SJCRH30 (cell line): Measurements from ENCODE around the gene MMP20. TPM values are rescaled to one million over a fixed set of nuclear protein-coding genes. Genes with fewer than 3 reads are reported as not detected.
"Not testable (repeated sequence)": the region's sequence is repeated elsewhere in the genome, so short reads cannot be mapped to it uniquely, and the experiment has no call there.

Source experiments
- DNase-seq, 2 experiments: peaks; one replicate each; pipeline ENCODE4 v3.0.0-alpha.2; 2015 to 2020
- H3K27ac ChIP-seq: fragments of 250-450 bp; sonication (Bioruptor Pico); 2 replicates; pipeline ENCODE4 v1.5.1; 2020; ENCODE audit warnings: mild to moderate bottlenecking, moderate library complexity
- H3K27me3 ChIP-seq: fragments of 250-450 bp; sonication (Bioruptor Pico); 2 replicates; pipeline ENCODE4 v1.5.1; 2020; ENCODE audit warnings: mild to moderate bottlenecking, moderate library complexity
- H3K36me3 ChIP-seq: fragments of 250-450 bp; sonication (Bioruptor Pico); 2 replicates; pipeline ENCODE4 v1.5.1; 2020; ENCODE audit warnings: mild to moderate bottlenecking, moderate library complexity
- H3K4me1 ChIP-seq: fragments of 250-450 bp; sonication (Bioruptor Pico); 2 replicates; pipeline ENCODE4 v1.5.1; 2020; ENCODE audit warnings: mild to moderate bottlenecking, moderate library complexity
- H3K4me3 ChIP-seq: fragments of 250-450 bp; sonication (Bioruptor Pico); 2 replicates; pipeline ENCODE4 v1.5.1; 2020; ENCODE audit warnings: mild to moderate bottlenecking, moderate library complexity
- H3K9me3 ChIP-seq: fragments of 250-450 bp; sonication (Bioruptor Pico); replicated peaks from 2 replicates; pipeline ENCODE4 v1.5.1; 2020; ENCODE audit warnings: mild to moderate bottlenecking, moderate library complexity
- total RNA-seq: library from RNA; depleted of rRNA; stranded (reverse); fragments of >200 nt; shearing (Covaris generic); gene quantifications from 2 replicates; pipeline ENCODE4 v1.2.3, GENCODE V29; 2014

Gene MMP20
- total RNA-seq, 1 experiment from 2014 or later, result not detected

GRCh38 chr11:102633385-102634026, 8.4 kb upstream of the MMP20 start:
- Histone ChIP-seq H3K4me1 (no peaks in the 10 kb centered on the region), H3K36me3 (no peaks in the 10 kb centered on the region), H3K27me3 (no peaks in the 10 kb centered on the region), H3K4me3 (no peak overlapping the region), H3K27ac (no peak overlapping the region), H3K9me3 (no peaks in the 10 kb centered on the region)
- no peak for DNase-seq

- Histone ChIP-seq H3K27me3 (no peaks in the 10 kb centered on the region), H3K9me3 (no peaks in the 10 kb centered on the region), H3K4me1 (no peaks in the 10 kb centered on the region), H3K4me3 (no peak overlapping the region), H3K27ac (no peak overlapping the region), H3K36me3 (no peaks in the 10 kb centered on the region)
- peak in 1 of 2 experiments; percentile 17 for DNase-seq
These were observed 6.9 kb upstream of the MMP20 start for GRCh38 chr11:102632026-102632425.

GRCh38 chr11:102630598-102631448, 5.7 kb upstream of the MMP20 start:
- H3K36me3 ChIP-seq, result no peaks in the 10 kb centered on the region
- no peaks in the 10 kb centered on the region for H3K9me3 ChIP-seq
- no peaks in the 10 kb centered on the region for H3K4me1 ChIP-seq
- DNase-seq, result no peak
- H3K4me3 ChIP-seq, result no peak overlapping the region
- no peaks in the 10 kb centered on the region for H3K27me3 ChIP-seq
- no peak overlapping the region for H3K27ac ChIP-seq

DNA sequence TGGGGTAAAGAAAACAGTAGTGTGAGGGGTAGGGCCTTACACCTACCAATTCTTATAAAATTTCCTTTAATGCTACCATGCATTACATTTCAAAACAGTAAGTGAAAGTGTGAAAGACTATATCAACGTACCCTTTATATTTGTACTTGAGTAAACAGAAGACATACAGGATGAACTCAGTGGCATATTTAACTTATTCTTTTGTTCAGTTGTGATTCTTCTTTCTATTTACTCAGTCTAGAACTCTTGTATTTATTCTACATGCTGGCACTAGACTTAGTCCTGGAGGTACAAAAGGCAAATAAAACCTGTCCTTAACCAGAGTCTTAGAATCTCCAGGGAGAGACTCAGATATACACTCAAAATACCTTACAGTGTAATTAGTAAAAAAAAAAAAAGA, 4.8 kb upstream of the MMP20 start:
- H3K36me3 ChIP-seq, DNase-seq, H3K9me3 ChIP-seq, H3K4me1 ChIP-seq, H3K27ac ChIP-seq, H3K4me3 ChIP-seq, H3K27me3 ChIP-seq: not testable (repeated sequence)

GRCh38 chr11:102626676-102627075, 1.5 kb upstream of the MMP20 start:
- Histone ChIP-seq H3K4me3 (no peak overlapping the region), H3K27ac (no peak overlapping the region), H3K27me3 (no peaks in the 10 kb centered on the region), H3K4me1 (no peaks in the 10 kb centered on the region), H3K9me3 (no peaks in the 10 kb centered on the region), H3K36me3 (no peaks in the 10 kb centered on the region)
- no peak for DNase-seq

- Histone ChIP-seq H3K27me3 (no peaks in the 10 kb centered on the region), H3K4me1 (no peaks in the 10 kb centered on the region), H3K27ac (no peak overlapping the region), H3K4me3 (no peak overlapping the region), H3K36me3 (no peaks in the 10 kb centered on the region), H3K9me3 (no peaks in the 10 kb centered on the region)
- DNase-seq, result no peak
These were observed 1.1 kb downstream of the MMP20 start for GRCh38 chr11:102623998-102624397.

GRCh38 chr11:102623128-102623527, 2.0 kb downstream of the MMP20 start:
- no peak overlapping the region for H3K27ac ChIP-seq
- no peaks in the 10 kb centered on the region for H3K9me3 ChIP-seq
- no peak for DNase-seq
- no peak overlapping the region for H3K4me3 ChIP-seq
- H3K27me3 ChIP-seq, result no peaks in the 10 kb centered on the region
- H3K36me3 ChIP-seq, result no peaks in the 10 kb centered on the region
- no peaks in the 10 kb centered on the region for H3K4me1 ChIP-seq

DNA sequence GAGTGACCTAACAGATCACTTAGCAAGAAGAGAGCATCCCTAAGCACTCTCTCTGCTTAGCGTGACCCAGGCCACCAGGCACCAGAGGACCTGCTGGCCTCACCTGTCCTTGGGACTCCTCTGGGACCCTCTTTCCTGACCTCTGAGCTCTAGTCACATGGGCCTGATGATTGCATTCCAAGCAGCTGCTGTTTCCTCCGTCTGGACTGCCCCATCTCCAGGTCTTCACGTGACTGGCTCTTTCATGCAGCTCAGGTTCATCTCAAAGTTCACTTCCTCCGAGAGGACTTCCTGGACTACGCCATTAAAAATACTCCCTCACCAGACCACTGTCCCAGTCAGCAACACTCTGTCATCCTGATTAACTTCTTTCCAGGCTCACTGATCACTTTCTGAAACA, 2.9 kb downstream of the MMP20 start:
- H3K4me1 ChIP-seq, result no peaks in the 10 kb centered on the region
- H3K4me3 ChIP-seq, result no peak overlapping the region
- no peaks in the 10 kb centered on the region for H3K27me3 ChIP-seq
- H3K36me3 ChIP-seq, result no peaks in the 10 kb centered on the region
- DNase-seq, result no peak
- H3K27ac ChIP-seq, result no peak overlapping the region
- no peaks in the 10 kb centered on the region for H3K9me3 ChIP-seq

DNA sequence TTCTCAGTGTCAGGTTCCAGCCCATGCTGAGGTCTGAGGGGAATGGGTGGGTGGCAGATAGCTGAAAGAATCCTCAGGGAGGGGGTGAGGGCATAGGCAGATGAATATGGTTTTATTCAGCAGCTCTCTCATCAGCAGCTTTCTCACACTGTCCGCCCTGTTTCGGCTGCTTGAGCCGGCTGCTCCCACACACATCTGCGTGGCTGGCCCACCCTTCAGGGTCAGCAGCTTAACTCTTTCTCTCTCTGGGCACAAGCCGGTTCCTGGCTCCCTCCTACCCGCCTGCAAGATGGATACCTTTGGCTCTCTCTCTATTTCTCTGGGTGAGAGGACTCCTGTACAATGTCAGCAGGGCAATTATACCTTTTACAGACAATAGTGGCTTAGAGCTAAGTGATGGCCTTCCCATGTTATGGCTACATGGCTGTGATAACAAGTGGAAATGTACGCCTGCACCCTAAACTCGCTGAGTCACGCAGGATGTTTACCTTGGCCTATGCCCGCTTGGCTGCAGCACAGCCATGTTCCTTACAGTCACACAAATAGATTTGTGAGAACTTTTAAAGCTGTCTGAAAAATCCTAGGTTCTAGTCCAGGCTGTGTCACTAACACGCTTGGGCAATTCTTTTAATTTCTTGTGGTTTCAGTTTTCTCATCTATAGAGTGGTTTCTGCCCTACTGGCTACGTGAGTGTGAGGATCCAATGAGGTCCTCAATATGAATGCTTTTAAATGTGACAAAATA, 4.1 kb downstream of the MMP20 start:
- no peaks in the 10 kb centered on the region for H3K27me3 ChIP-seq
- no peak overlapping the region for H3K4me3 ChIP-seq
- no peak for DNase-seq
- no peaks in the 10 kb centered on the region for H3K4me1 ChIP-seq
- no peaks in the 10 kb centered on the region for H3K36me3 ChIP-seq
- H3K27ac ChIP-seq, result no peak overlapping the region
- H3K9me3 ChIP-seq, result no peaks in the 10 kb centered on the region

DNA sequence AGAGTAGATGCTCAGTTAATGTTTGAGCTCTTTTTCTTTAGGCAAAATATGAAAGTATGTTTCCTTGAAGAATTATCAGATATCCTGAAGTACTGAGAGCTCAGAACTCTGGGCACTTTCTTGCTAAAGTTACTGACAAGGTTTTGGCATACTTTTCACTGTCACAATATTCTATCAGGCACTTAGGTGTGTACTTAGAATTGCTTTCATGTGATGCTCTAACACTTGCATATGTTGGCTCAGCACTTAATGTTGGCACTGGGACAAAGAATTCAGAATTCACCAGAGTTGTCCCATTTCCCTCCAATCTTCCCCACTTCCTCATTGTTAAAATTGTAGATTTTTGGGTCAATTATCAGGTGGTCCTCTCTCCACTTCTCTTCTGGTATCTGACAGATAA, 5.0 kb downstream of the MMP20 start:
- H3K36me3 ChIP-seq, result no peaks in the 10 kb centered on the region
- H3K4me1 ChIP-seq, result no peaks in the 10 kb centered on the region
- no peaks in the 10 kb centered on the region for H3K27me3 ChIP-seq

DNA sequence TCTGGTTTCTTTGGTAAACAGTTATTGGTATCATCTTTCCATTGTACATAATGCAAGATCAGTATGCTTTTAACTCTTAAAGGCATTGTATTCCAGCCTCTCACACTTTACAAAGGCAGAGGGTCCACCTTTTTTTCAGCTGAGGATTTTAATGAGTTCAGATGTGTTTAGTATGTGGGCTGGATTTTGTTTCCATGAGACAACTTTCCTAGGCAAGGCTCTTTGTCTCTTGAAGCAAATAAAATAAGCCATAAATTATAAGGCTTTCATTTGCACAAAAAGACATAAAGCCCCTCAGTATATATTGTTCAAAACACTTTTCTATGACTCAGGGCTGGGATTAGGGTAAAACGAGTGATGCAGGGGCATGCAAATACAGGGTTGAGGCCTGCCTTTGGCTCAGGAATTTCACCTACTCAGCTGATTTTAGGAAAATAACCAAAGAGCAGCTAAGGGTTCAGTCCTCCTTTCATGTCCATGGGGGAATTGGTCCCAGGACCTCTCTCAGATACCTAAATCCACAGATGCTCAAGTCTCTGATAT, 7.6 kb downstream of the MMP20 start:
- Histone ChIP-seq H3K4me3 (no peak overlapping the region), H3K27me3 (no peaks in the 10 kb centered on the region), H3K4me1 (no peaks in the 10 kb centered on the region), H3K27ac (no peak overlapping the region), H3K9me3 (no peaks in the 10 kb centered on the region), H3K36me3 (no peaks in the 10 kb centered on the region)
- no peak for DNase-seq

More for the DNA sequence above, 5.0 kb downstream of the MMP20 start:
- Histone ChIP-seq H3K27ac (no peak overlapping the region), H3K4me3 (no peak overlapping the region), H3K9me3 (no peaks in the 10 kb centered on the region)
- no peak for DNase-seq

DNA sequence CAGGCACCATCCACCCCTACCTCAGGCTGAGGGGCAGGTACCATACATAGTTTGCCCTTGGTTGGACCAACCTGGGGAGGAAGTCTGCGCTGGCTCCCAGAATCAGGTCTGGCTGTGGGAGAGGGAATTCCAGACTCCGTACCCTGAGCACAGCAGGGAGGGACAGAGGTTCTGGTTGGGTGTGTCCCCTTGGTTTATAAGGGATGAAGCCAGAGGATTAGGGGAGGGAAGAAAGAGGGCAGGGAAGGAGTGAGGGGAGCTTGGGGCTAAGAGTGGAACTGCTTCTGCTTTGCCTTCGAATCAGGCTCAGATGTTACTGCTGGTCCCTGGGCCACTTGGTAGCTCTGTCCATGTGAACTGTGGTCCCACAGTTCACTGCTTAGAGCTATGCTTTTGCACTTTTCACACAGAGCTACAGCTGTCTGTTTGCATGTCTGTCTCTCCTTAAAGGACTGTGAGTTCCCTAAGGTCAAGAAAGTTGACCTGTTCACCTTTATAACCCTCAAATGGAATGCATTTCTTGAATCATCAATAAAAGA, 9.2 kb downstream of the MMP20 start:
- H3K36me3 ChIP-seq, result no peaks in the 10 kb centered on the region

DNA sequence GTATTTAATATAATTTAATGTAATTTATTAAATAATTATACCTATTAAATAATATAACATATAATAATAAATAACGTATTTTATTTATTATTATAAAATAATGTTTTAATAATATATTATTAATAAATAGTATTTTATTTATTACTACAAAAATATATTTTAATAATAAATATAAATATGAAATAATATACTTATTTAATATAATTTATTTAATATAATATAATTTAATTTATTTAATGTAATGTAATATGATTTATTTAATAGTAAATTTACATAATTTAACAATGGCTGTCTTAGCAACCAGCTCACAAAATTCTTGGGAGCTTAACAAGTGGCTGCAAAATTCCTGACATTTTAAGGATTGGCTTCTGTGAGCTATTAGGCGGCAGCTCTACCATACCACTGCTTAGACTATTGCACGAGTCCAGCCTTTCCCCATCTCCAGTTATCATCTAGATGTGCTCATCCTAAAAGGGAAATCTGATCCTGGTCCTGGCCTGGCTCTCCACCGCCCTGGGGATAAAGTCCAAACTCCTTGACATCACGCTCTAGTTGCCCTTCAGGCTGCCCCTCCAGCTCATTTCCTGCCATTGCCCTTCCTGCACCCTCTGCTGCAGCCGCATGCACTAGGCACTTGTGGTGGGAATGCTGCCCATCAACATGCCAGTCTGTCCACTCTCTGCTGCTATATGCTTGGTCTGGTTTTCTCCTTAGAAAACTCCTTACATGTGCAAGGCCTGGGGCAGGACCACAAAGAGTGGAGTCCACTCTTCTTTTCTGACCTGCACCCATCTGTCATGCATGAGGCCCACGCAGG, 9.8 kb downstream of the MMP20 start:
- DNase-seq, result peak in 1 of 2 experiments; percentile 19
- H3K9me3 ChIP-seq, result no peaks in the 10 kb centered on the region
- H3K4me3 ChIP-seq, result no peak overlapping the region
- no peaks in the 10 kb centered on the region for H3K36me3 ChIP-seq
- no peak overlapping the region for H3K27ac ChIP-seq
- no peaks in the 10 kb centered on the region for H3K27me3 ChIP-seq
- no peaks in the 10 kb centered on the region for H3K4me1 ChIP-seq

More for the DNA sequence above, 9.2 kb downstream of the MMP20 start:
- Histone ChIP-seq H3K4me3 (no peak overlapping the region), H3K27me3 (no peaks in the 10 kb centered on the region), H3K4me1 (no peaks in the 10 kb centered on the region), H3K9me3 (no peaks in the 10 kb centered on the region), H3K27ac (no peak overlapping the region)
- DNase-seq, result no peak

DNA sequence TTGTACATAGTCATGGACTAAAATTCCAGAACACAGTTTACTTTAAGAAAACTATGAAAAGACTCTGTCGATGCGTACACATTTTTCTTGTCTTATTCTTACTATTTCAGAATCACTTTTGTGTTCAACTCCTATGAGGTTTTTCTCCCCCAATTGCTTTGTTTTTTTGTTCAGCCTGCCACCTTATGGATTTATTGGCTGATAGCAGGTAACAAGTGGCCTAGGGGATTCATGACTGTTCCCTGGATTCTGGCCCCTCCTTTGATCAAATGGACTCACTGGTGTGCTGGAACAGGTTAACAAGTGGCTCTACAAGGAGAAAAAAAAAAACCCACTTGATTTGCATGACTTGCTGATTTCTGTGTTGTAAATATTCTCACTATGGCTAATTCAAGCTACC, 10.6 kb downstream of the MMP20 start:
- Histone ChIP-seq H3K4me3 (no peak overlapping the region), H3K4me1 (no peaks in the 10 kb centered on the region), H3K27me3 (no peaks in the 10 kb centered on the region), H3K36me3 (no peaks in the 10 kb centered on the region), H3K9me3 (no peaks in the 10 kb centered on the region), H3K27ac (no peak overlapping the region)
- no peak for DNase-seq
